GM18873 (cell line): Measurements from ENCODE around the gene GPBP1.
A peak's percentile ranks its signal among the peaks of the same experiment; 100 is the strongest.
"Not testable (repeated sequence)": the region's sequence is repeated elsewhere in the genome, so short reads cannot be mapped to it uniquely, and the experiment has no call there.

Experiments
- ATAC-seq: cut with Tn5 transposase; IDR thresholded peaks from one replicate; pipeline ENCODE4 v1.9.1; 2021; ENCODE audit warnings: mild to moderate bottlenecking, moderate library complexity, moderate number of reproducible peaks; ENCODE audit not compliant: unreplicated experiment, low FRiP score

The GPBP1 gene

DNA sequence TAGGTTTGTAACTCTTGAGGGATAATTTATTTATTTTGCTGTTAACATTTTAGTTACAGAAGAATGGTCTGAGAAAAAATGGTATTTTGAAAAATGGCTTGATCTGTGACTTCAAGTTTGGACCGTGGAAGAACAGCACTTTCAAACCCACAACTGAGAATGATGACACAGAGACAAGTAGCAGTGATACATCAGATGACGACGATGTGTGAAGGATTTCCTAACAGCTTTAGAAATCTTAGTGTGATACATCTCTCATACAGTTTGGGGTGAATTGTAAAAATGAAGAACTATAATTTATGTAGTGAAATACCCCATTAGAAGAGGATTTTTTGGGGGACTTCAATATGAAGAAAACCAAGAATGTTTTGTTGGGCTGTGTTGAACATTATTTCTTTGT, 88.7 kb downstream of the GPBP1 start:
- no peak for ATAC-seq

DNA sequence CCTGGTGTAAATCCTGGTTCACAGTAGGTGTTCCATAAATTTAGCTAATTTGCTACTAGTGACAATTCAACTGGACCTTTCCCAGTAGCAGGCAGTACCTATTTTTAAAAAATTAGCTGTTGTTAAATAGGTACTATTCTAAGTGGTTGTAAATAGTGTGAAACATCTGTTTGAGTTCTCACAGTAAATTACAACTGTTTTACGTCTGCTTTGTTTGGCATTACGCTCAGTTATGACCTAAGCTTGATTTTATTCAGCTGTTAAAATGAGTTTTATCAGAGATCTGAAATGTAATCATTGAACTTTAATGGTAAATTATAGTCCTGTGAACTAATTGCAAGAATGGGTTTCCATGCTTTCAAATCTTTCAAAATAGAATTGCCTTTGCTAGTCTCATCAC, 93.9 kb downstream of the GPBP1 start:
- ATAC-seq: no peak

DNA sequence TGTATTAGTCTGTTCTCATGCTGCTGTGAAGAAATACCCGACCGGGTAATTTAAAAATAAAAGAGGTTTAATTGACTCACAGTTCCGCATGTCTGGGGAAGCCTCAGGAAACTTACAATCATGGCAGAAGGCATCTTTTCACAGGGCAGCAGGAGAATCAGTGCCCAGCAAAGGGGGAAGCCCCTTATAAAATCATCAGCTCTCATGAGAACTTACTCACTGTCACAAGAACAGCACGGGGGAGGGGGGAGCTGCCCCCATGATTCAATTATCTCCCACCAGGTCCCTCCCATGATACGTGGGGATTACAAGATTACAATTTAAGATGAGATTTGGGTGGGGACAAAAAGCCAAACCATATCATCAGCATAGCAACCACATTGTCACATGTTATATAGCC, 102.5 kb downstream of the GPBP1 start:
- ATAC-seq: no peak

DNA sequence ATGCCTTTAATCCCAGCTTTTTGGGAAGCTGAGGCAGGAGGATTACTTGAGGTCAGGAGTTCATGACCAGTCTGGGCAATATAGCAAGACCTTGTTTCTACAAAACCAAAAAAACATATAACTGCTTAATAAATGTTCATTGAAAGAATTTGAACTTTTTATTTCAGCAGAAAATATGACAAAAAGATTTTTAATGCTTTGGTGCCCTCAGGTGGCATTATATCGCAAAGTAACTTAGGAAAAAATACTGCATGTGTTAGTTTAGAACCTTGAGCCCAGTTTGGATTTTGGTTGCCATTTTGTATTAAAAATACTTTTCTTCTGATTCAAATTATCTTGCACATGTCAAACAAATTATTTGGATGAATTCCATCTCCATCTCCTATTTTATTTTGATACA, 103.2 kb downstream of the GPBP1 start:
- ATAC-seq: no peak

DNA sequence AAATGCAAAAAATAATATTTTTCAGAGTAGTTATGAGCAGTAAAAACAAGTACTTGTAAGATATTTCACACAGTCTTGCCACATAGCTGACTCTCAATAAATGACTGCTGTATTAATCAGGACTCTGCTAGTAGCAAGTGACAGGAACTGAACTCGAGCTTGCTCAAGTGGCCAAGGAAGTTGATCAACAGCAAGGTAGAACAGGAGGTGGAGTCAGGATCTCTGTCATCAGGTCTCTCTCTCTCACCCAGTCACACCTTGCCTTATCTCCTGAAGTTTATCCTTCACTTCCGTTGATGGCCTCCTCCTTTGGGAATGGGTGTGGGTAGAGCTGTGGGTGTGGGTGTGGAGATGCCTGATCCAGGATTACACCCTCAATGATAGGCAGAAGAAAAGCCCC, 107.0 kb downstream of the GPBP1 start:
- ATAC-seq: no peak

DNA sequence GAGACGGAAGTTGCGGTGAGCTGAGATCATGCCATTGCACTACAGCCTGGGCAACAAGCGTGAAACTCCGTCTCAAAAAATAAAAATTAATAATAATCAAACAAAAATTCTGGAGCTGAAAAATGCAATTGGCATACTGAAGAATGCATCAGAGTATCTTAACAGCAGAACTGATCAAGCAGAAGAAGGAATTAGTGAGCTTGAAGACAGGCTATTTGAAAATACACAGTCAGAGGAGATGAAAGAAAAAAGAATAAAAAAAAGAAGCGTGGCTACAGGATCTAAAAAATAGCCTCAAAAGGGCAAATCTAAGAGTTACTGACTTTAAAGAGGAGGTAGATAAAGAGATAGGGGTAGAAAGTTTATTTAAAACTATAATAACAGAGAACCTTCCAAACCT, 111.2 kb downstream of the GPBP1 start:
- ATAC-seq: not testable (repeated sequence)

DNA sequence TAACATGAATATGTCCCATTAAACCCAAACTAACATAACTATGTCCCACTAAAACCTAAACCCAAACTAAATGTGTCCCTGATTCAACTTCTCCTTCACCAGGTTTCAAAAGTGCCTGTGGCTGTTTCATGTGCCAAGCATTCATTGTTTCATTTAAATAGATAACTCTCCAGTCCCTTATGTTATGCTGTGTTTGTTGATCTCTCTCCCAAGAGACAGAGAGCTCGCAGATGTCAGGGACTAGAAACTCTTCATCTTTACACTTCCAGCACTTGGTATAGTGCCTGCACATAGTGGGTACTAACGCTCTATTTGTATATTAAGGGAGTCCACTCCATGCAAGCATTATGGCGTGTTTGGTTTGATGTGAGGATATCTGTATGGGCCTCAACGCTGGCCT, 118.0 kb downstream of the GPBP1 start:
- ATAC-seq: no peak

DNA sequence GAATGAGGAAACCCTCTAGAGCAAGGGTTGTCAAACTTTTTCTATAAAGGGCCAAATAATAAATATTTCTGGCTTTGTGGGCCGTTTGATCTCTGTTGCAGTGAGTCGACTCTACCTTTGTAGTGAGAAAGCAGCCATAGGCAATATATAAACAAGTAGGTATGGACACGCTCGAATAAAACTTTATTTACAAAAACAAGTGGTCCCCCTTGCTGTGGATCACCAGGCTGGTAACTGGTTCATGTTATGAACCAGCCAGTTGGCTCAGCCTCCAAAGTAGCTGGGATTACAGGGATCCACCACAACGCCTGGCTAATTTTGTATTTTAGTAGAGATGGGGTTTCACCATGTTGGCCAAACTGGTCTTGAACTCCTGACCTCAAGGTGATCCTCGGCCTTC, 118.5 kb downstream of the GPBP1 start:
- no peak for ATAC-seq

DNA sequence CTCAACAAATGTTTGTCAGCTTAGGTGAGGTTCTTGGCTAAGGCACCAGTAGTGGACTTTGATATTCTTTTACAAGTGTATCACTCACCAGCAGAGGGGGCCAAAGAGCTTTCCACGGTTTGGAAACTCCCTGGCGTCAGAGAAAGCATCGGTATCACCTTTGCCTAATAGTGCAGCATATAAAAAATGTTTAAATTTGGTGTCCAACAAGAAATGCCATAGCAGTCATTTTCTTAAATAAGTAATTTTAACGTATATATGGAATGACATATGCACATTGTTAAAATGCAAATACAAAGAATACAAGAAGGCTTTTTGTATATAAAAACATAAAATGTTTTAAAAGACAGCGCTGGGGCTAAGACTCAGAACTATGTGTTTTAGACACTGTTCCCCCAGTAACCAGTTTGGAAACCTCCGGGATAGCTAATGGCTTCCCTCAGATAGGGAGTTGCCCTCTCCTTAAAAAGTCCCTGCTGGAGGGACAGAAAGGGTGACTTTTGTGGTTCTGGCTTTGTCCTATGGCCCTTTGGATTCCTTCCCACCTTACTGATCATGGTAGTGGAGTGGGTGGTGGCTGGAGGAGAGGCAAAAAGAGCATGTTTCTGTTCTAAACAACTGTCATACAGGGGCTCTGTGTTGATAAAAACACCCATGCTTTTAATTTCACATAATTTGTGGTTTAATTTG, 124.6 kb downstream of the GPBP1 start:
- ATAC-seq: peak; percentile 79

DNA sequence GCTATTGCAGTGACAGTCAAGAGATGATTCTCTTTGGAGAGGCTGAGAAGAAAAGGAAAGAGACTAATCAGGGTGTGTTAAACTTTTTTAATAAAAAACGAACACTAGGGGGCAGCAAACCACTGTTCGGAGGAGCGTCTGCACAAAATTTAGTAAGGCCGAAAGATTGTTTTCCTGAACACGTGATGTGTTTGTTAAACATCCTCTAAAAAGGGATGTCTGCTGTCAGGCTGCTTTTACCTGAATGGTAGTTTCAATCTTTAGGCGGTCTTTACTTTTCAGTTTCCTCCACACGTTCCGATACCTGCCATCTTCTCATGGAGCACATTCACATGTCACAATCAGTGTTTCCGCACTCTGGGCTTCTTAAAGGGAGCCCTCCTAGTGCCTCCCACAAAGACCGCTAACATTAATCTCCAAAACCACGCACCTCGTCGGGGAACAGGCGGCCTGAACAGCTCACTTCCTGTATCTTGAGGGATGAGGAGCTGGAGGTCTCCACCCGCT, 125.2 kb downstream of the GPBP1 start:
- no peak for ATAC-seq

DNA sequence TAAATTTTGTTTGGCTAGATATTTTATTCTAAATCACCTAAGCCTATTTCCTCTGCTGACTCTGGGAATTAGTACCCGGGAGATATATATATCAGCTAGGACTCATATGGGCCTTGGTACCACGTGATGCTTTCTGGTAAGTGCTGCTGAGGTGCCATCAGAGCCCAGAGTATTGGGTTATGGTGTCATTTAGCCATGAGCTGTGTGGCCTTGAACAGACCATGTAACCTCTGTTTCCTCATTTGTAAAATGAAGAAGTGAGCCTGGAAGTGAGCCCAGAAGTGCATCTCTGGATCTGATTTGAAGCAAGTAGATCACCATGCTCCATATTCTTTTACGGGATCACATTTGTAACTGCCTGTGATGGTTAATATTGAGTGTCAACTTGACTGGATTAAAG, 126.1 kb downstream of the GPBP1 start:
- ATAC-seq: no peak

DNA sequence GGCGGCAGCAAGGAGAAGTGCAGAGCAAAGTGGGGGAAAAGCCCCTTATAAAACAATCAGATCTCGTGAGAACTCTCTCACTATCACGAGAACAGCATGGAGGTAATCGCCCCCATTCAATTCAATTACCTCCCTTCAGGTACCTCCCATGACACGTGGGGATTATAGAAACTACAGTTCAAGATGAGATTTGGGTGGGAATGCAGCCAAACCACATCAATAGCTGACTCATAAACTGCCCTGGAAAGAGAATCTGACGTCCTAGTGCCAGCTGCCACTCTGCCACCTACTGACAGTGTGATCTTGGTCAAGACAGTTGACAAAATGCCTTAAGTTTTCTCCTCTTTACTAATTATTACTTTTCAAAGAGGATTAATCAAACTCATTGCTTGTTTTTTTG, 128.3 kb downstream of the GPBP1 start:
- ATAC-seq: no peak

DNA sequence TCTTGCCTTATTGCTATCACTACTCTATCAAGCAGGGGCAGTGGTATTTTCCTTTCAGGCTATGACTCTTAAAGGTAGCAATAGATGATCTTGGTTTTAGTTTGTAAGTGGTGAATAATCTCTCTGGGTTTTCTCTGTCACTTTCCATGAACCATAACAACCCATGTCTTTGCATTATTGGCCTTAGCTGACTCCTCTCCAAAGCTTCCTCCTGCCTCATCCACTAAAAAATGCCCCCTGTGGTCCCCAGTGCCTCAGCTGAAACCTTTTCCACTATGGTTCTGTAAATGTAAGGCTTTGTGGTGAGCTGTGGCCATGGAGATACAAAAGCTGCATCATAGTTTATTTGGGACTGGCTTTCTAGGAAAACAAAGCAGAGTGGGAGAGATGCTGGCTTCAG, 128.8 kb downstream of the GPBP1 start:
- no peak for ATAC-seq

DNA sequence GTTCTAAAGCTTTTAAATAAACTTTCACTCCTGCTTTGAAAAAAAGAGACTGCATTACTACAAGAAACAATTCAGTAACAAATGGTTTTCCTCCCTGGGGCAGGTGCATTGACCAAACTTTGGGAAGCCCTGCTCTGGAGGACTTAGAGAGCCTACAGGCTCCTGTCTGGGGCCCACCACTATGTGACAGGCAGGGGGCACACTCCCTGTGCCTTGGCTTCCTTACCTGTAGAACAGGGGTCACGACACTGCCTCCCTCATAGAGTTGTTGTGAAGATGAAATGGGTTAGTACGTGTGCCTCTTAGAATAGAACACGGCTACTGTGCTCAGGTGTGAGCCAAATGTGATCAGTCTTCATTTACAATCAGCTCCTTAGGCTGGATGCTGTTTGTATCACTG, 130.1 kb downstream of the GPBP1 start:
- ATAC-seq: no peak

DNA sequence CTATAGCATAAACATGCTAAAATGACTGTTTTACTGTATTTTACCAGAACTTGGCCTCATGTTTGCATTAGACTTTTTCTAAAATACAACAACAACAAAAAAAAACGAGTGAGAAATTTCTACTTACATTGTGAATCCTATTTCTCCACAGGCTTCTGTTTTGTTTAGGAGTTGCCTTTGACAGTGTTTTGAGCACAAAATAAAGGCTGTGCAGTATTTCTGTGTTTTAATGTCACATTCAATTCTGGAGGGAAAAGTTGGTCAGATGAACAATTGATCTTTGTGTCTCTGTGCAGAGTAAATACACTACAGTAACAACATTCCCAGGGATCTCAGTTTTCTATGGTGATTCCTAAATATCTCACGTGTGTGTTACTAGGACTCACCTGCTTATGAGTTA, 131.1 kb downstream of the GPBP1 start:
- no peak for ATAC-seq

DNA sequence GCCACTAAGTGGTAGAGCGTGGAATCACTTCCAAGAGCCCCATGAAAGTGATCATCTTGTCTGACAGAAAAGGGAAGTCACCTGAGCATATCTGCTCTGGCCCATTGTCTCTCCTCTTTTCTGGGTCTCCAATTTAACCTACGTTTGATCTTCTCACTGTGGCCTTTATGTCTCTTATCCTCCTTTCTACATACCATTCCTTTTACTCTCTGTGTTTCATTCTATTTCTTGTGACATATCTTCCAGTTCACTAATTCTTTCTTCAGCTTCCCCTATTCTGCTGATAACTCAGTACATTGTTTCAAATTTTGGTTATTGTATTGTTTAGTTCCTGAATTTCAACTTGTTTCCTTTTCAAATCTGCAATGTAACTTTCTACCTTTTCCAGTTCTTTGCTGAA, 132.5 kb downstream of the GPBP1 start:
- ATAC-seq: no peak

DNA sequence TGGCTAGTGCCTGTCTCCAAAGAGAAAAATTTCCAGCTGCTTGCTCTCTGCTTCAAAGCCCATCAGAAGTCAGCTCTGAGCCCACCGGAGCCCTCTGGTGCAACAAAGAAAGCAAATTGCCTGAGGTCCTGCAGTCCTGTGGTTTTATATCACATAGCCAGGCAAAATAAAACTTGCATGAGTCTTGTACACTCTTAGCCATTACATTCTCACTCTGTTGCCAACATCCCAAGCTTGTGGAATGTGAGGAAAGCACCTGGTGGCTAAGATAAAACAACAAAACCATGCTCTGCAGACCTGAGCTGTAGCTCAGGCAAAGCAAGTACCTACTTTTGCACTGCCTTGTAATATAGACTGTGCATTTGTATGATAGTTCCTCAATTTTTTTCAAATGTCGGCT, 133.7 kb downstream of the GPBP1 start:
- no peak for ATAC-seq

DNA sequence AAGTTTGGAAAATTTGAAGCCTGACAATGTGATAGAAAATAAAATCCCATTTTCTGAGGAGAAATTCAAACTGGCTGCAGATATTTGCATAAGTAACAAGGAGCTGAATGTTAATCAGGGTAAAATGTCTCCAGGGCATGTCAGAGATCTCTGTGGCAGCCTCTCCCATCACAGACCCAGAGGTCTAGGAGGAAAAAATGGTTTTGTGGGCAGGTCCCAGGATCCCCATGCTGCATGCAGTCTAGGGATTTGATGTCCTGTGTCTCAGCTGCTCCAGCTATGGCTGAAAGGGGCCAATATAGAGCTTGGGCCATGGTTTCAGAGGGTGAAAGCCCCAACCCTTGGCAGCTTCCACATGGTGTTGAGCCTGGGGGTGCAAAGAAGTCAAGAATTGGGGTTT, 135.2 kb downstream of the GPBP1 start:
- not testable (repeated sequence) for ATAC-seq

DNA sequence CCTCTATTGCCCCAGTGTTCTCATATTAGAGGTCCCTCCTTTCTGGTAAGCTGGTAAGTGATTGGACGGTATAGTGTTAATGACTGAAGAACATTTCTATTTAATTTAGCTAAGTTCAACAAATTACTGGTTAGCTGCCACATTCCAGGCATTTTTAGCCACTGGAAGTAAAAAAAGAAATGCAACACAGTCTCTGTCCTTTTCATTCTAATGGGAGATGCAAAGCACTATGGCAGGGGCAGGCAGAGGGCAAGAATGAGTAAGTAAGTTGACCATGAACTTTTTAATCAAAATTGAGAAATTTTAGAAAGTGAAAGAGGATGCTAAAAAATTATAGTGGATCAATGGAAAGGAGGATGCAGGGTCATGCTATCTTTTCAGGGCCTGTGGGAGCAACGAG, 137.4 kb downstream of the GPBP1 start:
- ATAC-seq: no peak

DNA sequence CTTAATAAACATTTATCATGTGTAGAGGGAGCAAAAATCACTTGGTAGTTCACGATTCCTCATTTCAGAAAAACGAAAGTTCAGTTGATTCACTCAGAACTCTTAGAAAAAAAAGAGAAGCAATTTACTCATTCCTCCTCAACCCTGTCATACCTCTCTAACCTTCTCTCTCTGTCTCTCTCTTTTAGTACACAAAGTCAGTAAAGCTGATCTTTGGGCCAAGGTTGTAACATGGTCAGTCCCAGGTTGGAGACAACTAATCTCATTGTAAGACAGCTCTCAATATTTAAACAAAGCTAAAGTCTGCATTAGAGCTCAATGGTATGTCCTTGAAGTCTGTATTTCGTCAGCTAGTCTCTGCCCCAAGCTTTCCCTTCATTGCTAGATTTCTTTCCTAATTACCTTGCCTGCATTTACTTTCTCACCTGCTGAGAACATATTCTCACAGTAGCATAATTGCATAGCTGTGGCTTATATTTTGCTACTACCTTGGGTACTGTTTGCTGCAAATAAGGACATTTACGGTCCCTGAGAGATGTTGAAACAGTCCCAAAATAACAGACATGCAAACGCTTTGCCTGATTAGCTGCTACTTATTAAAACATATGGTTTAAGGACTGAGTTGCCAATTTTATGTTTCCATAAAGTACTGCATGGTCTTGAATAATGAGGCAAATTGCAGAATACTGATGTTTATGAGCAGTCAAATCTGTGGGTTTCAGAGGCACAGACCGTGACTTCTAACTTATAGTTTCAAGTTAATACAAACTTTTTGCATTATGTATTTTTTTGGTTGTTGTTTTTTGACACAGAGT, 138.3 kb downstream of the GPBP1 start:
- ATAC-seq: no peak

DNA sequence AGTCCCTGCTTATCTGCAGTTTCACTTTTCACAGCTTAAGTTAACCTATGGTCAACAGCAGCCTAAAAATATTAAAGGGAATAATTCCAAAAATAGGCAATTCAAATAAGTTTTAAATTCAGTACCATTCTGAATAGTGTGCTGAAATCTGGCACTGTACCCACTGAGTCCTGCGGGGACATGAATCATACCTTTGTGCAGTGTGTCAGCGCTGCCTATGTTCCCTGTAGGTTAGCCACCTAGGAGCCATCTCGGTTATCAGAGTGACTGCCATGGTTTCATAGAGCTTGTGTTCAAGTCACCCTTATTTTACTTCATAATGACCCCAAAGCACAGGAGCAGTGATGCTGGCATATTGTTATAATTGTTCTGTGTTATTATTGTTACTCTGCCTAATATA, 139.9 kb downstream of the GPBP1 start:
- ATAC-seq: no peak
